A549 (cell line): Measurements from ENCODE around the gene CACNA1C.

Experiments
- BHLHE40 ChIP-seq: IDR thresholded peaks from 2 replicates; pipeline ENCODE4 v1.6.1; 2012; ENCODE audit warnings: low read depth, low read length, inconsistent platforms
- GATA3 ChIP-seq: IDR thresholded peaks from 2 replicates; pipeline ENCODE4 v1.6.1; 2012; ENCODE audit warnings: borderline replicate concordance
- HOXA7 ChIP-seq: fragments of 250-450 bp; sonication (Bioruptor Pico); IDR thresholded peaks from 2 replicates; pipeline ENCODE4 v1.5.0; 2020; ENCODE audit warnings: mild to moderate bottlenecking, moderate library complexity
- POLR2A ChIP-seq: IDR thresholded peaks from 2 replicates; pipeline ENCODE4 v1.6.1; 2012; ENCODE audit warnings: mild to moderate bottlenecking, low read length
- ZC3H11A ChIP-seq: fragments of 450-650 bp; IDR thresholded peaks from 2 replicates; pipeline ENCODE4 v1.6.1; 2014; ENCODE audit warnings: antibody characterized with exemption, mild to moderate bottlenecking
- TF ChIP-seq, protein P1 (sequence below): fragments of >200 bp; sonication (Bioruptor Twin); formaldehyde crosslinking; IDR thresholded peaks from 3 replicates; pipeline ENCODE4 v1.5.1; 2016
- TF ChIP-seq, protein P2 (sequence below): IDR thresholded peaks from 2 replicates; pipeline ENCODE4 v1.6.1; 2012

DNA sequence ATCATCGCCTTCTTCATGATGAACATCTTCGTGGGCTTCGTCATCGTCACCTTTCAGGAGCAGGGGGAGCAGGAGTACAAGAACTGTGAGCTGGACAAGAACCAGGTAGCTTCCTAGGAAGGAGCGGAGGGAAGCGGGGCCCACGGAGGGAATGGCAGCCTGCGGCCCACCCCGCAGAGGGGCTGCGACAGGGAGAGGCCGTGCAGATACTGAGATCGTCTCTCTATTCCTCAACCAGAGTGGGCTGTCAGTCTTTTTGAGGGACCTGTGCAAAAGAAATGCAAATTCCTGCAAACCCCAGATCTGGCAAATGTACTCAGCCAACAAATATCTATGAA lies 555.8 kb downstream of the CACNA1C start:
- no peak for TF ChIP-seq HOXA7 (CRISPR knock-in tag)
- TF ChIP-seq POLR2A, result no peak
- TF ChIP-seq, protein P1, sequence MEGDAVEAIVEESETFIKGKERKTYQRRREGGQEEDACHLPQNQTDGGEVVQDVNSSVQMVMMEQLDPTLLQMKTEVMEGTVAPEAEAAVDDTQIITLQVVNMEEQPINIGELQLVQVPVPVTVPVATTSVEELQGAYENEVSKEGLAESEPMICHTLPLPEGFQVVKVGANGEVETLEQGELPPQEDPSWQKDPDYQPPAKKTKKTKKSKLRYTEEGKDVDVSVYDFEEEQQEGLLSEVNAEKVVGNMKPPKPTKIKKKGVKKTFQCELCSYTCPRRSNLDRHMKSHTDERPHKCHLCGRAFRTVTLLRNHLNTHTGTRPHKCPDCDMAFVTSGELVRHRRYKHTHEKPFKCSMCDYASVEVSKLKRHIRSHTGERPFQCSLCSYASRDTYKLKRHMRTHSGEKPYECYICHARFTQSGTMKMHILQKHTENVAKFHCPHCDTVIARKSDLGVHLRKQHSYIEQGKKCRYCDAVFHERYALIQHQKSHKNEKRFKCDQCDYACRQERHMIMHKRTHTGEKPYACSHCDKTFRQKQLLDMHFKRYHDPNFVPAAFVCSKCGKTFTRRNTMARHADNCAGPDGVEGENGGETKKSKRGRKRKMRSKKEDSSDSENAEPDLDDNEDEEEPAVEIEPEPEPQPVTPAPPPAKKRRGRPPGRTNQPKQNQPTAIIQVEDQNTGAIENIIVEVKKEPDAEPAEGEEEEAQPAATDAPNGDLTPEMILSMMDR, result no peak
- TF ChIP-seq, protein P2, sequence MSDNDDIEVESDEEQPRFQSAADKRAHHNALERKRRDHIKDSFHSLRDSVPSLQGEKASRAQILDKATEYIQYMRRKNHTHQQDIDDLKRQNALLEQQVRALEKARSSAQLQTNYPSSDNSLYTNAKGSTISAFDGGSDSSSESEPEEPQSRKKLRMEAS, result no peak
- TF ChIP-seq BHLHE40, result no peak
- TF ChIP-seq GATA3, result no peak
- no peak for TF ChIP-seq ZC3H11A
